GM18873 (cell line): Measurements from ENCODE around the gene C1QTNF2.

Experiments used
- ATAC-seq: cut with Tn5 transposase; IDR thresholded peaks from one replicate; pipeline ENCODE4 v1.9.1; 2021; ENCODE audit warnings: mild to moderate bottlenecking, moderate library complexity, moderate number of reproducible peaks; ENCODE audit not compliant: unreplicated experiment, low FRiP score

C1QTNF2 gene

GRCh38 chr5:160369990-160370712, at the start of gene C1QTNF2:
TSS of gene C1QTNF2 (minus strand) at chr5:160370626. CDS start at chr5:160355011, 15,615 bp downstream.
- ATAC-seq, result no peak

- no peak for ATAC-seq
Measured at GRCh38 chr5:160420331-160420610, 49.8 kb upstream of the C1QTNF2 start.

DNA sequence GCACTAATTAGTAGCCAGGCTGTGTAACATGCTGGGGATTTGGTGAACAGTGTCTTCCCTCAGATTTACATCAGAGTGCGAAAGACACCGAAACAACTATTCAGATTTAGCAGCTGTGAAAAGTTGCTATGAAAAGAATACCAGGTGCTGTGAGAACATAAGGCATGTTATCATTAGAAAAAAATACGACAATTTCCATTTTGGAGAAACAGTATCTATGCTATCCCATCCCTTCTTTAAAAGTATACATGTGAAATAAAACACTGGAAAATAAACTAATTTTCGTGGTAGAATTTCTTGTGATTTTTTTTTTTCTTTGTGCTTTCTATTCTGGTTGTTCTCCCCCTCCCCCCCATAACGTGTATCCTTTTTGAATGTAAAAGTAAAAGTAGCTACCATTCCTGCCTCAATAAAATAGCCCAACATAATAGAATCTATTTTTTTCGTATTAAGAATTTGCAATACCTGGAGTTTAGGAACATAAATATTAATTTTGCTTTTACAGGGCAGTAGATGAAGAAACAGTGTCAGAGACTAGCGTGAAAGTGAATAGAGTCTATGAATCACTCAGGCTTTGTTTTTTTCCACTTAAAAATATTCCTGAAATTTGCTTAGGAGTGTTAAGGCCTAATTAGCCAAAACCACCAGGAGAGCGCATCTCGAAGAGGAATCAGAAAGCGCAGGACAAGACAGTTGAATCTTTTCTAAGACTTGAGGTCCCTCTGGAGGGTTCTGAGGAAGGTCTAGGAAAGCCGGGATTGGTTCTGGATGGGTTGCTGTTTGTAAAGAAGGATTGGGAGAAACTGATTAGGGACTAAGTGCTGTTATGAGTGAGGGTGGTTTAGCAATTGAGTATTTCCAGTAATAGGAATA, 49.3 kb upstream of the C1QTNF2 start:
- ATAC-seq, result no peak

- peak; percentile 63 for ATAC-seq
Measured at GRCh38 chr5:160418561-160419457, 48.4 kb upstream of the C1QTNF2 start, which contains the start of gene SLU7. TSS of gene SLU7 (minus strand) at chr5:160419081. CDS start at chr5:160415294, 3,787 bp downstream.

DNA sequence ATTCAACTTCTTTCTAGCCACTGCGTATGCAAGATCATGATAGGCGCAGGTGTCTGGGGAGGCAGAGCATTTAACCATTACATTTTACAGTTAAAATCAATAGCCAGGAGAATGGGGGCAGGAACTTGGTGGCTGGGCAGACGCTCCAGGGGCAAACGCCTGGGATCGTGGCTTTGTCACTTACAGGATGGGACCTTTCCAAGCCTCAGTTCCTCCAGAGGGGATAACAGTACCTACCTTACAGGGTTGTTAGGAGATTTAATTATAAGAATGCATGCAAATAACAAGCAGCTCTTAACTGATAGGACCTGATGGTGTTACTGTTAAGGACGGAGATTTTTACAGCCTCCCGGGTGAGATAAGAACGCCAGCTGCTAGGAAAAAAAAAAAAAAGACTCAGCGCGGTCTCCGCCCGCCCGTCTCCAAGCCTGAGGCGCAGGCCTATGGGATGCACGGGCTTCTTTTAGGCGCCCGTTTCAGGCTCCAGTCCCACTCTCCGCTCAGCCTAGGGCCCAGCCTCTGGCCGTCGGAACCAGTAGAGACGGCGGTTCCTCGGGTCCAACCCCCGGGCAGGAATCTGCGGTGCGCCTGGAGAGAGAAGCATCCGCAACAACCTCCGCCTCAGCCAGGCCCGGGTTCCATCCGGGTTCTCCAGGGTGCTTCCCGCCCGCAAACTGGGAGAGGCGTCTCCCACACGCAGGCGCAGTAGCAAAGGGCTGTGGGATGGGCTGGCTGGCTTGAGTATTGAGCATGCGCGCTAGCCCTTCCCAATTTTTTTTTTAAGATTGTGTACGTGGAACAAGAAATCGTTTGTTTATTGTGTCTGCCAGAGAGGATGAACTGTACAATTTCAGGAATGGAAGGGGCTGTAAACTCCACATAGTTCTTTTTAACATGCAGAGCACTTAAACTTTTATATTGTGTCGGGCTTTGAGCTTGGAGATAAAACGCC, 29.3 kb upstream of the C1QTNF2 start, which contains the start of gene FAM200C:
TSS of gene FAM200C (minus strand) at position 653 of the 952 bp plus-strand sequence. CDS start 4,564 bp downstream, outside the sequence.
- ATAC-seq, result peak; percentile 67

GRCh38 chr5:160398806-160399205, 28.4 kb upstream of the C1QTNF2 start:
- no peak for ATAC-seq

DNA sequence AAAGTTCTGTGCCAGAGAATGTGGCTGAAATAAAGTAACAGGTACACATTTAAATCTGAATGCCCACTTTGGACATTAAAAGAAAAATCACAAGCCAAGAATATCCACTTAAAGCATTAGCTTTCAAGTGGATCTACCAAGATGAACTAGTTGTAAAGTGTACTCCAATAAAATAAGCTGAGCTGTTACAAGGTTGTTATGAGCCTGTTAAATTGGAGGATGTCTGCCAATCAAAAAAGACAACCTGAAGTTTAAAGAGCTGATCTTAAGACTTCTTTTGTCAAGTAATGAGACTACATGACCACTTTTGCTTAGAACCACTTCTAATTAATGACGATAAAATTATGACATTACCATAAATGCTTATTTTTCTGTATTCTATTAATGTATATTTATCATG, 27.1 kb upstream of the C1QTNF2 start:
- no peak for ATAC-seq

- ATAC-seq, result no peak
Measured at GRCh38 chr5:160395111-160395510, 24.7 kb upstream of the C1QTNF2 start.

DNA sequence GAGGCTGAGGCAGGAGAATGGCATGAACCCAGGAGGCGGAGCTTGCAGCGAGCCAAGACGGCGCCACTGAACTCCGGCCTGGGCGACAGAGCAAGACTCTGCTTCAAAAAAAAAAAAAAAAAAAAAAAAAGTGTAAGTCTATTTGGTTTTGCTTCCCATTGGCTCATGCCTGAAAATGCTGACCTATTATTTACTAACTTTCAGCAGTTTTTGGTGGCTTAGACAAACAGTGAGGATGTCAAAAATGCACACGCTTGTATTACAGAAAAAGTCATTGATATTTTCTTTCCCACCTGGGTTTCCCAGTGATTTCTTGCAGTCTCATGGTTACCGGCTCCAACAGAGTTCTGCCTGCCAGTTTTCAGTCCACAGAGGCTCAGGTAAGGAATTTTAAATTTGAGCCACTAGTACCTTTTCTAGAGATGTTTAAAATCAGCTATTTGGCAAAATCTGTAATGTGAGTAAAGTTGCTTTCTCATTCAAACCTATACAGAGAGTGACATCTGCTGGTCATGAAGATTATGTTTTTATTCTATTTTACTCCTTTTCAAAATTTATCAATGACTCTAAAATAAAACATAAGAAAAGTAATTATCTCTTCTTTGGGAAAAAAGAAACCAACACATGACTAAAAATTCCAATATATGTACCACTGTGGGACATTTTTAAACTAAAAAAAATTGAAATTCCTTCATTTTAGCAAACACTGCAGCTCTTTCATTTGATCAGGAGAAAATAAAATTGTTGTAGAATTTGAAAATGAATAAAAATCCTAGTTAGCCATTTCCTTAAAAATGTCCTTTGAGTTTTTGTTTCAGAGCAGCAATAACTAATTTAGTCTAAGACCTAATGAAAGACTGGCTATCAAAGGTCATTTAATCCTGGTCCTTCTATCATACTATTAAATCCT, 20.6 kb upstream of the C1QTNF2 start:
- no peak for ATAC-seq

- ATAC-seq, result no peak
Measured at GRCh38 chr5:160387445-160387844, 17.0 kb upstream of the C1QTNF2 start.

DNA sequence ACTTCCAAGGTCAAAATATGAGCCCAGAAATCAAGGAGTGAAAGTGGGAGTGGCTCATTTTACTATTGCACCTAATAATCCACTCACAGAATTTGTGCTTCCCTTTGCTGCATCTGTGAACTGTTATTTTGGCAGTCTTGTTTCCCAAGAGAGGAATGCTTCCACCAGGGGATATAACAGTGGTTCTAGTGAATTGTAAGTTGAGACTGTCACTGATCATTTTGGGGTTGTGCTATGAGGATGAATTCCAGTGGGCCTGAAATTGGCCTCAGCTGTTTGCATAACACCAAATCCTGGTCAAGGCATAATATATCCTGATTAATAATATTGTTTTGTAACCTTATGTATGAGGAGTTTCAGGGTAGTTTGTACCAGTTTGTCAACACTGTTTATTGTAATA, 15.1 kb upstream of the C1QTNF2 start:
- no peak for ATAC-seq

- ATAC-seq, result no peak
Measured at GRCh38 chr5:160384681-160385080, 14.3 kb upstream of the C1QTNF2 start.

- ATAC-seq, result no peak
Measured at GRCh38 chr5:160382346-160382745, 11.9 kb upstream of the C1QTNF2 start.

- no peak for ATAC-seq
Measured at GRCh38 chr5:160380041-160380440, 9.6 kb upstream of the C1QTNF2 start.

GRCh38 chr5:160379511-160379910, 9.1 kb upstream of the C1QTNF2 start:
- ATAC-seq, result no peak

DNA sequence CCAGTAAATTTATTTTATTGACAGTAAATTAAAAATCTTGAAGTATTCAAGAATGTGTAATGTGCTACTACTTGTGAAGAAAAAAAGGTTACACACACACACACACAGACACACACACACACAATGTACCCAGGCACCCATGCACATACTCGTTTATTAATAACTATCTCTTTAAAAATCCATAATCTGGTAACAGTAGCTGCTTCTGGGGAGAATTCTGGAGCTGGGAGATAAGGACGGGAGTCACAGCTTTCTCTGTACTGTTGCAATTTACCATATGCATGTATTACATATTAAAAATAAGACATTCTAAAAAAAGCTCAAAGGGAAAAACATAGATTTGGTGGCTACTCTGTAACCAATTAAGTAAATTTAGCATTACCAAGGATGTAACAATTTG, 7.9 kb upstream of the C1QTNF2 start:
- ATAC-seq, result no peak

- no peak for ATAC-seq
Measured at GRCh38 chr5:160377651-160378050, 7.2 kb upstream of the C1QTNF2 start.

GRCh38 chr5:160376416-160376815, 6.0 kb upstream of the C1QTNF2 start:
- ATAC-seq, result no peak
